Activated CD4-positive, alpha-beta T cell treated with anti-CD3 and anti-CD28 coated beads, Interleukin-2, amount 10 ng/mL, durations not matched to agents 24 days and 14 days (primary cell): Measurements from ENCODE around the gene RAD23B. TPM values are rescaled to one million over a fixed set of nuclear protein-coding genes. Genes with fewer than 3 reads are reported as not detected.
A peak's percentile ranks its signal among the peaks of the same experiment; 100 is the strongest.

ENCODE experiments used
- DNase-seq: peaks from one replicate; pipeline ENCODE4 v3.0.0; 2022
- H3K27ac Mint-ChIP-seq: one replicate; pipeline ENCODE4 v1.8.0; 2022; ENCODE audit warnings: mild to moderate bottlenecking, mixed read lengths
- H3K27me3 Mint-ChIP-seq: one replicate; pipeline ENCODE4 v1.8.0; 2022; ENCODE audit warnings: mixed read lengths
- H3K36me3 Mint-ChIP-seq: one replicate; pipeline ENCODE4 v1.8.0; 2022; ENCODE audit warnings: low read depth, mild to moderate bottlenecking, mixed read lengths
- H3K4me1 Mint-ChIP-seq: one replicate; pipeline ENCODE4 v1.8.0; 2021; ENCODE audit warnings: mixed read lengths
- H3K4me3 Mint-ChIP-seq: one replicate; pipeline ENCODE4 v1.8.0; 2022; ENCODE audit warnings: mild to moderate bottlenecking, moderate library complexity, mixed read lengths
- H3K9me3 Mint-ChIP-seq: one replicate; pipeline ENCODE4 v1.8.0; 2021; ENCODE audit warnings: mixed read lengths
- intact Hi-C: fragments of 100-400 bp; cut with micrococcal nuclease; formaldehyde crosslinking; loops from one replicate; pipeline ENCODE4 v1.15.1; 2023
- total RNA-seq: library from RNA; stranded (reverse); gene quantifications from 2 replicates; pipeline ENCODE4 v1.2.3, GENCODE V29; 2022

The RAD23B gene
- total RNA-seq, 1 donor from 2014 or later, result 148 TPM

GRCh38 chr9:107338911-107339659 is 56.0 kb downstream of the RAD23B start:
- H3K27me3 Mint-ChIP-seq, result no peaks in the 10 kb centered on the region
- peaks cover 16% of the 10 kb centered on the region for H3K36me3 Mint-ChIP-seq
- no peak for DNase-seq
- intact Hi-C loops, result no loop called here
- H3K27ac Mint-ChIP-seq, result no peak overlapping the region
- no peak overlapping the region for H3K4me3 Mint-ChIP-seq
- H3K9me3 Mint-ChIP-seq, result no peaks in the 10 kb centered on the region
- peaks cover 6% of the 10 kb centered on the region for H3K4me1 Mint-ChIP-seq

GRCh38 chr9:107340920-107341632 is 58.0 kb downstream of the RAD23B start:
- Mint-ChIP-seq H3K36me3 (peaks cover 6% of the 10 kb centered on the region), H3K27me3 (no peaks in the 10 kb centered on the region), H3K9me3 (no peaks in the 10 kb centered on the region), H3K27ac (peak overlapping the region; percentile 6), H3K4me1 (peaks cover 9% of the 10 kb centered on the region), H3K4me3 (no peak overlapping the region)
- intact Hi-C loops, result loop anchor here (1.0 to 5.0 kb wide), 4 partner anchors 58 to 204 kb away; partner anchors contain the start of gene RAD23B
- peak; percentile 94 for DNase-seq

GRCh38 chr9:107342476-107343161 is 59.5 kb downstream of the RAD23B start:
- H3K9me3 Mint-ChIP-seq, result no peaks in the 10 kb centered on the region
- peaks cover 9% of the 10 kb centered on the region for H3K4me1 Mint-ChIP-seq
- no peak for DNase-seq
- H3K4me3 Mint-ChIP-seq, result no peak overlapping the region
- H3K27me3 Mint-ChIP-seq, result no peaks in the 10 kb centered on the region
- no peak overlapping the region for H3K27ac Mint-ChIP-seq
- peaks cover 6% of the 10 kb centered on the region for H3K36me3 Mint-ChIP-seq
- intact Hi-C loops, result loop anchor here (5.0 kb wide), 2 partner anchors 100 to 170 kb away; no protein-coding TSS in a partner anchor

GRCh38 chr9:107345327-107345726 is 62.2 kb downstream of the RAD23B start:
- H3K4me1 Mint-ChIP-seq, result peaks cover 9% of the 10 kb centered on the region
- H3K9me3 Mint-ChIP-seq, result no peaks in the 10 kb centered on the region
- H3K27ac Mint-ChIP-seq, result no peak overlapping the region
- intact Hi-C loops, result no loop called here
- H3K4me3 Mint-ChIP-seq, result peak overlapping the region; percentile 14
- DNase-seq, result no peak
- H3K36me3 Mint-ChIP-seq, result no peaks in the 10 kb centered on the region
- no peaks in the 10 kb centered on the region for H3K27me3 Mint-ChIP-seq

GRCh38 chr9:107348836-107349235 is 65.8 kb downstream of the RAD23B start:
- no peaks in the 10 kb centered on the region for H3K36me3 Mint-ChIP-seq
- no peak overlapping the region for H3K4me3 Mint-ChIP-seq
- no peak for DNase-seq
- intact Hi-C loops, result no loop called here
- peaks cover 5% of the 10 kb centered on the region for H3K4me1 Mint-ChIP-seq
- H3K27ac Mint-ChIP-seq, result no peak overlapping the region
- peaks cover 8% of the 10 kb centered on the region for H3K27me3 Mint-ChIP-seq
- no peaks in the 10 kb centered on the region for H3K9me3 Mint-ChIP-seq

GRCh38 chr9:107350443-107350842 is 67.4 kb downstream of the RAD23B start:
- H3K4me3 Mint-ChIP-seq, result no peak overlapping the region
- H3K4me1 Mint-ChIP-seq, result no peaks in the 10 kb centered on the region
- H3K36me3 Mint-ChIP-seq, result no peaks in the 10 kb centered on the region
- H3K27ac Mint-ChIP-seq, result no peak overlapping the region
- H3K27me3 Mint-ChIP-seq, result peaks cover 8% of the 10 kb centered on the region
- no peaks in the 10 kb centered on the region for H3K9me3 Mint-ChIP-seq
- intact Hi-C loops, result no loop called here
- DNase-seq, result no peak

GRCh38 chr9:107351382-107352045 is 68.4 kb downstream of the RAD23B start:
- Mint-ChIP-seq H3K27me3 (peaks cover 8% of the 10 kb centered on the region), H3K4me3 (no peak overlapping the region), H3K4me1 (no peaks in the 10 kb centered on the region), H3K9me3 (no peaks in the 10 kb centered on the region), H3K27ac (no peak overlapping the region), H3K36me3 (no peaks in the 10 kb centered on the region)
- DNase-seq, result no peak
- intact Hi-C loops, result no loop called here

GRCh38 chr9:107355394-107355793 is 72.3 kb downstream of the RAD23B start:
- no peak overlapping the region for H3K27ac Mint-ChIP-seq
- no peak for DNase-seq
- H3K4me1 Mint-ChIP-seq, result no peaks in the 10 kb centered on the region
- H3K27me3 Mint-ChIP-seq, result peaks cover 8% of the 10 kb centered on the region
- intact Hi-C loops, result no loop called here
- no peak overlapping the region for H3K4me3 Mint-ChIP-seq
- no peaks in the 10 kb centered on the region for H3K36me3 Mint-ChIP-seq
- H3K9me3 Mint-ChIP-seq, result no peaks in the 10 kb centered on the region

- Mint-ChIP-seq H3K27ac (no peak overlapping the region), H3K4me3 (no peak overlapping the region), H3K27me3 (no peaks in the 10 kb centered on the region), H3K36me3 (no peaks in the 10 kb centered on the region), H3K9me3 (no peaks in the 10 kb centered on the region), H3K4me1 (peaks cover 2% of the 10 kb centered on the region)
- DNase-seq, result no peak
- intact Hi-C loops, result no loop called here
Observed at GRCh38 chr9:107358986-107359385, 75.9 kb downstream of the RAD23B start.

- Mint-ChIP-seq H3K36me3 (no peaks in the 10 kb centered on the region), H3K4me3 (no peak overlapping the region), H3K4me1 (peaks cover 2% of the 10 kb centered on the region), H3K27me3 (no peaks in the 10 kb centered on the region), H3K27ac (no peak overlapping the region), H3K9me3 (no peaks in the 10 kb centered on the region)
- intact Hi-C loops, result no loop called here
- DNase-seq, result no peak
Observed at GRCh38 chr9:107360098-107360497, 77.0 kb downstream of the RAD23B start.

GRCh38 chr9:107361816-107362215 is 78.7 kb downstream of the RAD23B start:
- intact Hi-C loops, result no loop called here
- no peaks in the 10 kb centered on the region for H3K27me3 Mint-ChIP-seq
- H3K9me3 Mint-ChIP-seq, result no peaks in the 10 kb centered on the region
- H3K4me1 Mint-ChIP-seq, result peaks cover 2% of the 10 kb centered on the region
- no peak overlapping the region for H3K27ac Mint-ChIP-seq
- DNase-seq, result no peak
- no peaks in the 10 kb centered on the region for H3K36me3 Mint-ChIP-seq
- no peak overlapping the region for H3K4me3 Mint-ChIP-seq

GRCh38 chr9:107363516-107364152 is 80.6 kb downstream of the RAD23B start:
- H3K4me3 Mint-ChIP-seq, result no peak overlapping the region
- no peaks in the 10 kb centered on the region for H3K27me3 Mint-ChIP-seq
- H3K27ac Mint-ChIP-seq, result no peak overlapping the region
- no peak for DNase-seq
- no peaks in the 10 kb centered on the region for H3K9me3 Mint-ChIP-seq
- peaks cover 2% of the 10 kb centered on the region for H3K4me1 Mint-ChIP-seq
- H3K36me3 Mint-ChIP-seq, result no peaks in the 10 kb centered on the region
- intact Hi-C loops, result no loop called here

GRCh38 chr9:107367727-107368502 is 84.8 kb downstream of the RAD23B start:
- H3K27ac Mint-ChIP-seq, result no peak overlapping the region
- H3K4me1 Mint-ChIP-seq, result no peaks in the 10 kb centered on the region
- H3K27me3 Mint-ChIP-seq, result peaks cover under 1% of the 10 kb centered on the region
- H3K9me3 Mint-ChIP-seq, result no peaks in the 10 kb centered on the region
- H3K4me3 Mint-ChIP-seq, result no peak overlapping the region
- intact Hi-C loops, result no loop called here
- no peak for DNase-seq
- H3K36me3 Mint-ChIP-seq, result no peaks in the 10 kb centered on the region
